GM15510 (cell line): Measurements from ENCODE around the gene PSME2.

Experiments used
- POLR2A ChIP-seq: IDR thresholded peaks from 3 replicates; pipeline ENCODE4 v1.6.1; 2011; ENCODE audit warnings: borderline replicate concordance; ENCODE audit not compliant: insufficient read length; ENCODE audit errors: extremely low read depth

PSME2 gene, protein sequence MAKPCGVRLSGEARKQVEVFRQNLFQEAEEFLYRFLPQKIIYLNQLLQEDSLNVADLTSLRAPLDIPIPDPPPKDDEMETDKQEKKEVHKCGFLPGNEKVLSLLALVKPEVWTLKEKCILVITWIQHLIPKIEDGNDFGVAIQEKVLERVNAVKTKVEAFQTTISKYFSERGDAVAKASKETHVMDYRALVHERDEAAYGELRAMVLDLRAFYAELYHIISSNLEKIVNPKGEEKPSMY

DNA sequence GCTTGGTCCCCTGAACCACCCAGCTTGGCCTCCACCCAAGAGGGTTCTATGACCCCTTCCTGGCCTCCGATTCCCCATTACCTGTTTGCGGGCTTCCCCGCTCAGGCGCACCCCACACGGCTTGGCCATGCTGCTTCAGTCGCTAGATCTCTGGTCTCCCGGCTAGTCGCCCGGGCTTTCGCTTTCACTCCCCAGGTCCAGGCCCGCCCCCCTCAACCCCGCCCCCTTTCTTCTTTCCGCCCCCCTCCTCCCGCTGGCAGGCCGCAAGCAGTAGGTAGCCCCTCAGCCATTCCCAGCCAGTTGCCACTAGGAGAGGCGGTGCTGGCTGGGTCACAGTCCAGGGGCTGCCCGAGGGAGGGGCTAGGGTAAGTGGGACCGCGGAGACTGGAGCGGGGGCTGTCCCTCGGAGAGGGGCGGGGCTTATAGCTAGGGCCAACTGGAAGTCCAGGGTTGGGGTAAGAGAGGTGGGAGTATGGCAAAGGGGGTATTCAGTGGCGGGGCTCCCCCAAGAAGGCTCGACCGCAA is at the start of gene PSME2:
PSME2 (minus strand) TSS at position 158 of the 525 bp plus-strand sequence; CDS start at position 129, 29 bp downstream.
- peak; percentile 68 for TF ChIP-seq POLR2A

DNA sequence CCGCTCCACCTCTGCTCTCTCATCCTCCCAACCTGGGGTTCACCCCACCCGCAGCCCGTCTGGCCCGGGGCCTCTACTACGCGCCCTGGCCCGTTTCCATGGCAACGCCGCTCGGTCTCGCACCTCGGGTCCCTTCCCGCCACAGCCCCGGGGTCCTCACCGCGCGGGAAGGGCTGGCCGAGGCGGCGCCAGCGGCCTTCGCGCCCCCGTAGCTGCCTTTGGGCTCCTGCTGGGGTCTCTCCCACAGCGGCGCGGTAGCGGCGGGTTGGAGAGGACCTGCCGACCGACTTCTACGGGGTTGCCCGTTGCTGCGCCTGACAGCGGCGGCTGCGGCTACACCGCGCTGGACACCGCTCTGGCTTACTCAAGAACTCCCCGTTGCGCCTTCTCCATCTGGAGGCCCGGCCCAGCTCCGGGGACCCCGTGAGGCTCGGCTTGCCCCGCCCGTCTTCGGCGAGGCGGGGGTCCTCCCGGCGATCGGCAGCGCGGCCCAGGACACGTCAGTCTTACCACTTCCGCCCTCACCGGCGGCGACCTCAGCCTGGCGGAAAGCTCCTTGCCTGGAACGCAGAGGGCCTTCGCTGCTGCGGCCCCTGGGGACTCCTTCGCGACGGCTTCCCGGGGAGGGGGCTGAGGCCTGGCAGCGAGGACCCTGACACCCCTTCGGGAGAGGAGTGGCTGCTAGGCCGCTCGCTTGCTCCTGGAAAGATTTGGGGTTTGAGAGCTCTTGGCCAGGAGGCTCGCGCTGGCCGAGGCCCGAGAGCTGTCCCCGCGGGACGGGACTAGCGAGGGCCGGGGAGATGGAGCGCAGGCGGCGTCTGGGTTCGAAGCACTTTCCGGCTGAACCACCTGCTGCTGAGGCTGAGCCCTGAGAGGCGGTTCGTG is 49.0 kb upstream of the PSME2 start, which contains the start of gene TM9SF1:
TM9SF1 (minus strand) TSS at position 256 of the 885 bp plus-strand sequence. CDS start 422 bp downstream, outside the sequence.
- TF ChIP-seq POLR2A, result peak; percentile 67

DNA sequence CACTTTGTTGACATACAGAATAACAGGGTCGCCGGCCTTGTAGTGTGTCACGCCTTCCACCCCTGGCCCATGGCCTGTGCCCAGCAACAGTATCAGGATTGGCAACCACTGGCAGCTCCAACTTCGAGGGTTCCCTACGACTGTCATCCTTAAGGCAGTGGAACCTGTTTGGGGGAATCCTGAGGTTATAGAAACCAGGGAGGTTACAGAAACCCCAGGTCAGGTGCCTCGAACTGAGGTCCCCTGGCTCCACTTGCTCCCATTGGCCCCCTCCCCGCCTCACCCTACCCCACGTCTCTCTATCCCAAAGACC is 48.4 kb upstream of the PSME2 start:
- TF ChIP-seq POLR2A, result no peak

DNA sequence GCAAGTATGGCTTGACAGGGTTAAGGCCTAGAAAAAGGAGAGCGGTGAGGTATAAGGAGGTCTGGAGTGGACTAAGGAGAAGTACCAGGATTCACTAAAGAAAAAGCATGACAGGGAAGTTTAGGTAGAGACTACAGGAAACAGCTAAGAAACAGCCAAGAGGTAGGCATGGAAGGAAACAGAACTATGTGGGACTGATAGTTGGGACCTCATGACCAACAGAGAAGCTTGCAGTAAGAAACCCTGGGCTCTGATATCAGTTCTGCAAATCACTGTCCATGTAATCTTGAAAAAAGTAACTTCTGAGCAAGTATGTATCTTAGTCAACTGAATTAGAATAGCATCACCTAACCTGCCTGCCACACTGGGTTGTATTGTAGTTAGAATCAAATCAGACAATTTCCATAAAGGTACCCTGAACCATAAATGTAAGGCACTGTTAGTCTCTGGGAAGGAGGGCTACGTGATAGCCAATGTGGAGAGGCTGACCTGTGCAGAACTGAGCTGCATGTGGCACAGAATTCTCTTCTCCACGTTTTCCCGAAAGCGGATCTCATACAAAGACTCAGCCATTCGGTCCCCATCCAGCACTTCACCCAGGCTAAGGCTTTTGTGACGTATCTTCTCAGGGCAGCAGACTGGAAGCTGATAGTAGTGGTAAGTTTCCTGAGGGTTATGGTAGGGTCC is 47.9 kb upstream of the PSME2 start:
- TF ChIP-seq POLR2A, result no peak

DNA sequence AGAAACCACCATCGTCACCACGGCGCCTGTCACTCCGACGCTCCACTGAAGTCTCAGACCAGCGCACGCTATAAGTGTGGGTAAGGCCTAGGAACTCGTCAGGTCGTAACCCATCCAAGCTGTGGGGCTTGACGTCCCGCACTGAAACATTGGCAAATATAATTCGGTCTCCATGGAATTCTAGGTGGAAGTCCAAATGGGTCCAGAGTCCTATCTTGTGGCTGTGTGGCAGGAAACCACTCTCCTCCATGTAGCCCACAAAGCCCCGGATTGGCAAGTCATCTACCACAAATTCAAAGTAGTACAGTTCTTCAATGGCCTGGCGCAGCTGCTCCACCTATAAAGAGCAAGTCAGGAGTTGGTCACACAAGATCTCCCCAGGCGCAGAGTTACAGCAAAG is 46.5 kb upstream of the PSME2 start:
- TF ChIP-seq POLR2A, result no peak

DNA sequence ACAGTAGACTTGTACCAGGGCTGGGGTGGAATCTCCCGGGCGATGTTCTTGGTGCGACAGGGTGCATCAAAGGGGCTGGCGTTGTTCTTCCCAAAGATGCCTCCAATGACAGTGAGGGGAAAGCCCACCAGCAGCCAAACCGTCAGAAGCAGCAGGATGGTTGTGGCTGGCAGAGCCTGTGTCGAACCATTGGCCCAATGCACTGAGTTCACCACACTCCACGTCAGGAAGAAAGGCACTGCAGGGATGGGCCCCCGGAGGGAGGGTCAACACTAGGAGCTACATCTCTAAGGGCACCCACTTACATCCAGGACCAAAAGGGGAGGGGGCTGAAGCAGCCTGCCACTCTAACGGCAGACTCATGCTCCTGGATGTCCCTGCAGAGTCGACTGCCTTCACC is 44.0 kb upstream of the PSME2 start:
- TF ChIP-seq POLR2A, result no peak

DNA sequence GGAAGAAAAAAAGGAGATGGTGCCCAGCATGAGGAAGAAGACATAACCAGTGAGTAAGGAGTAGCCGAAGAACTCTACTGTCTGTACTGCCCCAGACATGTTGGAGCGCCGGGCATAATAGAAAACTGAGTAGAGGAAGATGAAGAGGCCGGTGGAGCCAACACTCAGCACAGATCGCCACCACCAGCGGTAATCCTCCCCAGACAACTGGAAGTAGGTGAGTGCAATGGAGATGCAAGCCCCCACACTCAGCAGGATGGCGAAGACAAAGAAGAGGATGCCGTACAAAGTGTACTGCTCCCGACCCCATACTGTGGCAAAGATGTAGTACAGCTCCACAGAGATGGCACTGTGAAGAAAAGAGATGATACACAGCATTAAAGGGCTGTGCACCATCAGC is 43.0 kb upstream of the PSME2 start:
- no peak for TF ChIP-seq POLR2A

DNA sequence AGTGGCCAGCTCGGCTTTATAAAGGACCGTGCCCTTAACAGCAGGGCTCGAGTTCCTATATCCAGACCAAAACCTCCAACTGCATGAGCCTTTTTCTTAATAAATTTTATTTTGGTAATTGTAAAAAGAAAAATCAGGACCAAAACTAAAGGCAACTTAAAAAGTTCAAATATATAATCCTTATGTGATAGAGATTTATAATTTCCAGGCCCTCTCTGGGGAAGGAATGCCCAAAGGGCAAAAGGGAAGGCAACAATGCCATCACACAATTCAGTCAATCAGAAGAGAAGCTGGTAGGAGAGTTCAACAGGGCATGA is 42.6 kb upstream of the PSME2 start:
- no peak for TF ChIP-seq POLR2A

DNA sequence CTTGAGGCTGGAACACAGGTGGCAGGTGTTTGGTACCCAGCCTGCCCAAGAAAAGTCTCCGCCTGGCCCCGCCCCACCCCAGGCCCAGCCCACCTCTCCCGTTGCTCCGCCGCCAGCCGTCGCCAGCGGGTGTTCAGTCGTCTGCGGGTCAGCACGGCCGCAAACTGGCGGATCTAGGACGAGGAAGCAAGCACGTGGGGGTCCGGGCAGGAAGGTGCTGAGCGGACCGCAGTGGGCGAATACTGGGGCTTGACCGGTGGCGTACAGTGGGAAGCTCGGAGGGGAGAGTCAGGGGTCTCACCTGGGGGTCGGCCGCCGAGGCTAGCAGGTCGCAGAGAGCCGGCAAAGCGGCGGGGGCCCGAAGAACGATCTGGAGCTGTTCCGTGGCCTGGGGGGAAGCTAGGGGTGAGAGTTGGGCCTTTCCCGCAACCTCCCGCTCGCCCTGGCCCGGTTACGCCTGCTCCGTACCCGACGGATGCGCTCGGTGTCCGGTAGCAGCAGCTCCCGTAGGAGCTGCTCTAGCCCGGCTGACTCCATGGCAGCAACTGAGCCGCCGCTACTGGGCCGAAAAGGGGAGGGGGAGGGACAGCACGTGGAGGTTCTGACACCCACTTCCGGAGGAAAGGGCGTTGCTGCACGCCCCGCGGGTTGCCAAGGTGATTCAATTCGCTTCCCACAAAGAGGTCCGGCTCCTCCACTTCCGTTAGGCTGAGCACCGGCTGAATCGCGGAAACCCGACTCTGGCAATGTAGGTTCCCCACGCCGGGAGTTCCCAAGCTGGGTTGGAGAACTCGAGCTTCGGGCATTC is 42.0 kb upstream of the PSME2 start, which contains the start of gene IPO4:
IPO4 (minus strand) TSS at position 566 of the 808 bp plus-strand sequence; CDS start at position 537, 29 bp downstream.
- peak; percentile 85 for TF ChIP-seq POLR2A

DNA sequence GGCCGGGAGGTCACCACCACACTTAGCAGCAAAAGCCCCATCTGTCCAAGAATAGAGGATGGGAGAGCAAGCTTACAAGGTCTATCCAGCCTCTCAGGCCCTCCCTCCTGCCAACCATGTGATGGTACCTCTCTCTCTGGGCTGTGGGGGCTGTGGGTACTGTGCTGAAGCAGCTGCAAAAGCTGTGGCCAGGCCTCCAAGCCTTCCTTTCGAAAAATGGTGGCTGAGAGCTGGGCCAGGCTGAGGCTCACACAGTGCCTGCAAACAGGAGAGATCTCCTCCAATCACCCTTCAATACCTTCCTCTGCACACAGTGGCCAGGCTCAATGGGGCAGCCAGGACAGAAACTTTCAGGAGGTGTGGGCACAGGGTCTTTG is 41.1 kb upstream of the PSME2 start:
- TF ChIP-seq POLR2A, result no peak

DNA sequence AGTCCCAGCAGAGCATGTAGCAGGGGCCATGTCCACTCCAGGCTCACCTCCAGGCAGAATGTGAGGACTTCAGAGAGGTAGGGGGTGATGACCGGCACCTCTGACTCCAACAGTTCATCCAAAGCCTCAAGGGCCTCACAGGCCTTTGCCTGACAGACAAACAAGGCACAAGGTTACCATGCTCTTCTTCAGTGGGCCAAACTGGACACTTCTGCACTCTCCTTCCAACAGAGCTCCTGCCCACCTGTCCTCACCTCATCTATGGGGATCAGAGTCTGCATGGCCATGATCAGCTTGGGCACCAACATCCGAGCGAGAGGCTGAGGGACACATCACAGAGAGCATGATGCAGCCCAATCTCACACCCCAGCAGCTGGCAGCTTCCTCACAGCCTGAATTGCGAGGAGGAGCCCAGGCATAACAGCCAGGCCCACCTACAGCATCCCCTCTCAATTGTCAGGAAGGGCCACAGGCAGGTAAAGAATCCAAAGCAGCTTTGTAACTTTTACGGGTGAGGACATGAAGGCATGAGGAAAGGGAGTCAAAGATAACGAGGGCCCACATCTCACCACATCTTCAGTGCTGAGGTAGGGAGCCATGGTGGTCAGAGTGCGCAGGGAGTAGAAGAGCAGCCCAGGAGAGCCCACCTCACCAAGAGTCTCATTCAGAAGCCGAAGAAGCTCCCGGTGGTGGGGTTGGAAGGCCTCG is 40.6 kb upstream of the PSME2 start:
- no peak for TF ChIP-seq POLR2A

DNA sequence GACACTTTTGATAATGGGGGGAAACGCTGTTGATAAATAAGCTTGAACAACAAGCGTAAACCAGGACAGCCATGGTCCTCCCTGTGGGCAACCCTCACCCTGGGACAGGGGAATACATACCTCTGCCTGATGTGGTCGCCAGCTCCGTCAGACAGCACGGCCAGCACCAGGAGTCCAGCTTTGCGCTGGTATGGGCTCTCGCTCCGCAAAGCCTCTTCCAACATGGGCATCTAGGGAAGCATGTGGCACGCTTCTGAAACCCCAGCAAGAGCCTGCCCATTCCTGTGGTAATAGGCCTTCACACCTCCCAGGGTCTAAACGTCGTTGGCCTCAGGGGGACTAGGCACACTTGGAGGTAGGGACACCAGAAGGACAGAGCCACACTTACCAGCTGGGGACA is 39.3 kb upstream of the PSME2 start:
- TF ChIP-seq POLR2A, result no peak

DNA sequence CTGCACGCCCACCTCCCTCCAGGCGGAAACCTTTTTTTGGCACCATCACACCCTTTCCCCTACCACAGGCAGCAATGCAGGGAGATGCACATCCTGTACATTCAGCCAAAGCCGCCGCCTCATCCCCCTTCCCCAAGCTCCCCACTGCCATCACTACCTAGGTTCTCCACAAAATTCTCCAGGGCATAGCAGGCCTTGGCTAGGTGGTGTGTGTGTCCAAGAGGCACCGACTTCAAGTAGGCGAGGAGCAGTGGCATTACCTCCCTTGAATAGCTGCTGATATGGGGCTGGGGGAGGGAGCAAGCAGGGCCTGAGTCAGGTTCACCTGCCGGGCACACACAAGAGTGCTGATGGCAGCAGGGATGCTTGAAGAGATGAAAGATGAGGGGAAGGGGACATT is 38.6 kb upstream of the PSME2 start:
- no peak for TF ChIP-seq POLR2A
